Stimulated activated CD8-positive, alpha-beta memory T cell treated with anti-CD3 and anti-CD28 coated beads, Interleukin-15, amount 100 ng/mL, for 1 hour (primary cell): ENCODE results near the gene KCNIP3.
"Not testable (repeated sequence)": the region's sequence is repeated elsewhere in the genome, so short reads cannot be mapped to it uniquely, and the experiment has no call there.

ENCODE experiments used
- DNase-seq: peaks from one replicate; pipeline ENCODE4 v3.0.0-alpha.2; 2020; ENCODE audit warnings: low read depth

KCNIP3 gene

GRCh38 chr2:95372216-95372829, 75.2 kb downstream of the KCNIP3 start:
- DNase-seq: no peak

- DNase-seq: no peak
These were observed 75.7 kb downstream of the KCNIP3 start for GRCh38 chr2:95372845-95373244.

- DNase-seq: no peak
These were observed 76.9 kb downstream of the KCNIP3 start for GRCh38 chr2:95374029-95374428.

- DNase-seq: no peak
These were observed 77.3 kb downstream of the KCNIP3 start for GRCh38 chr2:95374451-95374920.

GRCh38 chr2:95374921-95375471, 77.8 kb downstream of the KCNIP3 start:
- no peak for DNase-seq

- no peak for DNase-seq
These were observed 78.5 kb downstream of the KCNIP3 start for GRCh38 chr2:95375532-95376150.

GRCh38 chr2:95376311-95377215, 79.4 kb downstream of the KCNIP3 start:
- no peak for DNase-seq

- DNase-seq: no peak
These were observed 80.3 kb downstream of the KCNIP3 start for GRCh38 chr2:95377216-95378123.

GRCh38 chr2:95378281-95378680, 81.1 kb downstream of the KCNIP3 start:
- not testable (repeated sequence) for DNase-seq

GRCh38 chr2:95379371-95379831, 82.3 kb downstream of the KCNIP3 start:
- no peak for DNase-seq

GRCh38 chr2:95380280-95380679, 83.1 kb downstream of the KCNIP3 start:
- no peak for DNase-seq

GRCh38 chr2:95380731-95381130, 83.6 kb downstream of the KCNIP3 start:
- no peak for DNase-seq

GRCh38 chr2:95381212-95382191, 84.4 kb downstream of the KCNIP3 start:
- DNase-seq: no peak

- DNase-seq: no peak
These were observed 85.0 kb downstream of the KCNIP3 start for GRCh38 chr2:95382192-95382591.

GRCh38 chr2:95382686-95383634, 85.8 kb downstream of the KCNIP3 start:
- no peak for DNase-seq

- no peak for DNase-seq
These were observed 86.5 kb downstream of the KCNIP3 start for GRCh38 chr2:95383635-95384027.

GRCh38 chr2:95384854-95385569, 87.9 kb downstream of the KCNIP3 start:
- DNase-seq: no peak

- no peak for DNase-seq
These were observed 88.4 kb downstream of the KCNIP3 start for GRCh38 chr2:95385570-95385984.
